Measurements from ENCODE around the gene CENPP. TPM values are rescaled to one million over a fixed set of nuclear protein-coding genes. Genes with fewer than 3 reads are reported as not detected.

The CENPP gene
- polyA plus RNA-seq, 2 donors = 2.2 to 3.6 TPM

GRCh38 chr9:92598382-92598781 is 272.6 kb downstream of the CENPP start:
- 79 to 81% methylated on average over 2 of the region's 2 CpGs for WGBS, 2 donors
- Histone ChIP-seq H3K4me1 (ENCODE audit: control insufficient read depth in 2 of 2, insufficient read depth in 2 of 2, low read length in 1 of 2) (peaks cover 5 to 17% of the 10 kb centered on the region in 2 donors), H3K9me3 (ENCODE audit: control insufficient read depth in 2 of 2, insufficient read depth in 1 of 2, low read depth in 1 of 2, low read length in 1 of 2) (no peaks in the 10 kb centered on the region), H3K4me3 (ENCODE audit: low read depth in 1 of 2, low read length in 2 of 2) (no peak overlapping the region), H3K36me3 (ENCODE audit: control insufficient read depth in 2 of 2, insufficient read depth in 2 of 2, low read length in 1 of 2) (no peaks in the 10 kb centered on the region), H3K27ac (ENCODE audit: low read depth in 2 of 2, low read length in 1 of 2) (peak overlapping the region in 1 of 2 donors; percentile 66), H3K27me3 (ENCODE audit: control insufficient read depth in 1 of 2, insufficient read depth in 2 of 2, low read length in 2 of 2) (no peaks in the 10 kb centered on the region)

- no peaks in the 10 kb centered on the region for H3K36me3 ChIP-seq (ENCODE audit: control insufficient read depth in 2 of 2, insufficient read depth in 2 of 2, low read length in 1 of 2)
- 40 to 60% methylated on average over 4 of the region's 4 CpGs for WGBS, 2 donors
- H3K4me1 ChIP-seq (ENCODE audit: control insufficient read depth in 2 of 2, insufficient read depth in 2 of 2, low read length in 1 of 2) = peaks cover 5 to 21% of the 10 kb centered on the region in 2 donors
- no peak overlapping the region for H3K4me3 ChIP-seq (ENCODE audit: low read depth in 1 of 2, low read length in 2 of 2)
- peaks cover 0 to 3% of the 10 kb centered on the region in 2 donors for H3K9me3 ChIP-seq (ENCODE audit: control insufficient read depth in 2 of 2, insufficient read depth in 1 of 2, low read depth in 1 of 2, low read length in 1 of 2)
- H3K27ac ChIP-seq (ENCODE audit: low read depth in 2 of 2, low read length in 1 of 2) = peak overlapping the region; percentile 81 to 88
- H3K27me3 ChIP-seq (ENCODE audit: control insufficient read depth in 1 of 2, insufficient read depth in 2 of 2, low read length in 2 of 2) = no peaks in the 10 kb centered on the region
Observed at GRCh38 chr9:92599938-92600461, 274.2 kb downstream of the CENPP start.

- Histone ChIP-seq H3K27ac (ENCODE audit: low read depth in 2 of 2, low read length in 1 of 2) (peak overlapping the region; percentile 81 to 89), H3K4me3 (ENCODE audit: low read depth in 1 of 2, low read length in 2 of 2) (no peak overlapping the region), H3K4me1 (ENCODE audit: control insufficient read depth in 2 of 2, insufficient read depth in 2 of 2, low read length in 1 of 2) (peaks cover 5 to 21% of the 10 kb centered on the region in 2 donors), H3K9me3 (ENCODE audit: control insufficient read depth in 2 of 2, insufficient read depth in 1 of 2, low read depth in 1 of 2, low read length in 1 of 2) (peaks cover 0 to 3% of the 10 kb centered on the region in 2 donors), H3K27me3 (ENCODE audit: control insufficient read depth in 1 of 2, insufficient read depth in 2 of 2, low read length in 2 of 2) (no peaks in the 10 kb centered on the region), H3K36me3 (ENCODE audit: control insufficient read depth in 2 of 2, insufficient read depth in 2 of 2, low read length in 1 of 2) (no peaks in the 10 kb centered on the region)
- WGBS, 2 donors = 52 to 61% methylated on average over 12 of the region's 12 CpGs
Observed at GRCh38 chr9:92600462-92601261, 274.9 kb downstream of the CENPP start.

GRCh38 chr9:92601451-92601850 is 275.7 kb downstream of the CENPP start:
- Histone ChIP-seq H3K27me3 (ENCODE audit: control insufficient read depth in 1 of 2, insufficient read depth in 2 of 2, low read length in 2 of 2) (no peaks in the 10 kb centered on the region), H3K4me1 (ENCODE audit: control insufficient read depth in 2 of 2, insufficient read depth in 2 of 2, low read length in 1 of 2) (peaks cover 5 to 21% of the 10 kb centered on the region in 2 donors), H3K36me3 (ENCODE audit: control insufficient read depth in 2 of 2, insufficient read depth in 2 of 2, low read length in 1 of 2) (no peaks in the 10 kb centered on the region), H3K27ac (ENCODE audit: low read depth in 2 of 2, low read length in 1 of 2) (peak overlapping the region; percentile 81), H3K9me3 (ENCODE audit: control insufficient read depth in 2 of 2, insufficient read depth in 1 of 2, low read depth in 1 of 2, low read length in 1 of 2) (peaks cover 0 to 3% of the 10 kb centered on the region in 2 donors), H3K4me3 (ENCODE audit: low read depth in 1 of 2, low read length in 2 of 2) (no peak overlapping the region)
- 82 to 86% methylated on average over 12 of the region's 12 CpGs for WGBS, 2 donors

GRCh38 chr9:92602413-92602812 is 276.7 kb downstream of the CENPP start:
- H3K27me3 ChIP-seq (ENCODE audit: control insufficient read depth in 1 of 2, insufficient read depth in 2 of 2, low read length in 2 of 2) = no peaks in the 10 kb centered on the region
- 86 to 90% methylated on average over 10 of the region's 10 CpGs for WGBS, 2 donors
- H3K36me3 ChIP-seq (ENCODE audit: control insufficient read depth in 2 of 2, insufficient read depth in 2 of 2, low read length in 1 of 2) = no peaks in the 10 kb centered on the region
- peaks cover 0 to 3% of the 10 kb centered on the region in 2 donors for H3K9me3 ChIP-seq (ENCODE audit: control insufficient read depth in 2 of 2, insufficient read depth in 1 of 2, low read depth in 1 of 2, low read length in 1 of 2)
- no peak overlapping the region for H3K27ac ChIP-seq (ENCODE audit: low read depth in 2 of 2, low read length in 1 of 2)
- H3K4me3 ChIP-seq (ENCODE audit: low read depth in 1 of 2, low read length in 2 of 2) = no peak overlapping the region
- H3K4me1 ChIP-seq (ENCODE audit: control insufficient read depth in 2 of 2, insufficient read depth in 2 of 2, low read length in 1 of 2) = peaks cover 5 to 21% of the 10 kb centered on the region in 2 donors

GRCh38 chr9:92603100-92603499 is 277.3 kb downstream of the CENPP start:
- Histone ChIP-seq H3K9me3 (ENCODE audit: control insufficient read depth in 2 of 2, insufficient read depth in 1 of 2, low read depth in 1 of 2, low read length in 1 of 2) (peaks cover 0 to 3% of the 10 kb centered on the region in 2 donors), H3K4me1 (ENCODE audit: control insufficient read depth in 2 of 2, insufficient read depth in 2 of 2, low read length in 1 of 2) (peaks cover 5 to 20% of the 10 kb centered on the region in 2 donors), H3K27me3 (ENCODE audit: control insufficient read depth in 1 of 2, insufficient read depth in 2 of 2, low read length in 2 of 2) (no peaks in the 10 kb centered on the region), H3K36me3 (ENCODE audit: control insufficient read depth in 2 of 2, insufficient read depth in 2 of 2, low read length in 1 of 2) (no peaks in the 10 kb centered on the region), H3K27ac (ENCODE audit: low read depth in 2 of 2, low read length in 1 of 2) (peak overlapping the region; percentile 14 to 53), H3K4me3 (ENCODE audit: low read depth in 1 of 2, low read length in 2 of 2) (no peak overlapping the region)
- 75 to 86% methylated on average over 5 of the region's 5 CpGs for WGBS, 2 donors

GRCh38 chr9:92603990-92604389 is 278.2 kb downstream of the CENPP start:
- H3K27ac ChIP-seq (ENCODE audit: low read depth in 2 of 2, low read length in 1 of 2) = no peak overlapping the region

GRCh38 chr9:92605224-92605623 is 279.5 kb downstream of the CENPP start:
- no peaks in the 10 kb centered on the region for H3K36me3 ChIP-seq (ENCODE audit: control insufficient read depth in 2 of 2, insufficient read depth in 2 of 2, low read length in 1 of 2)
- no peaks in the 10 kb centered on the region for H3K27me3 ChIP-seq (ENCODE audit: control insufficient read depth in 1 of 2, insufficient read depth in 2 of 2, low read length in 2 of 2)
- WGBS, 2 donors = 88 to 90% methylated on average over 5 of the region's 5 CpGs
- peaks cover 5 to 25% of the 10 kb centered on the region in 2 donors for H3K4me1 ChIP-seq (ENCODE audit: control insufficient read depth in 2 of 2, insufficient read depth in 2 of 2, low read length in 1 of 2)
- H3K9me3 ChIP-seq (ENCODE audit: control insufficient read depth in 2 of 2, insufficient read depth in 1 of 2, low read depth in 1 of 2, low read length in 1 of 2) = peaks cover 0 to 3% of the 10 kb centered on the region in 2 donors
- H3K27ac ChIP-seq (ENCODE audit: low read depth in 2 of 2, low read length in 1 of 2) = no peak overlapping the region
- no peak overlapping the region for H3K4me3 ChIP-seq (ENCODE audit: low read depth in 1 of 2, low read length in 2 of 2)

More at GRCh38 chr9:92603990-92604389, 278.2 kb downstream of the CENPP start:
- Histone ChIP-seq H3K4me1 (ENCODE audit: control insufficient read depth in 2 of 2, insufficient read depth in 2 of 2, low read length in 1 of 2) (peaks cover 5 to 20% of the 10 kb centered on the region in 2 donors), H3K4me3 (ENCODE audit: low read depth in 1 of 2, low read length in 2 of 2) (no peak overlapping the region), H3K27me3 (ENCODE audit: control insufficient read depth in 1 of 2, insufficient read depth in 2 of 2, low read length in 2 of 2) (no peaks in the 10 kb centered on the region), H3K9me3 (ENCODE audit: control insufficient read depth in 2 of 2, insufficient read depth in 1 of 2, low read depth in 1 of 2, low read length in 1 of 2) (peaks cover 0 to 3% of the 10 kb centered on the region in 2 donors), H3K36me3 (ENCODE audit: control insufficient read depth in 2 of 2, insufficient read depth in 2 of 2, low read length in 1 of 2) (no peaks in the 10 kb centered on the region)
- WGBS, 2 donors = 78 to 82% methylated on average over 5 of the region's 5 CpGs

- H3K27ac ChIP-seq (ENCODE audit: low read depth in 2 of 2, low read length in 1 of 2) = no peak overlapping the region
- no peaks in the 10 kb centered on the region for H3K27me3 ChIP-seq (ENCODE audit: control insufficient read depth in 1 of 2, insufficient read depth in 2 of 2, low read length in 2 of 2)
- 15 to 20% methylated on average over 2 of the region's 2 CpGs for WGBS, 2 donors
- H3K36me3 ChIP-seq (ENCODE audit: control insufficient read depth in 2 of 2, insufficient read depth in 2 of 2, low read length in 1 of 2) = peaks cover 5 to 8% of the 10 kb centered on the region in 2 donors
- no peak overlapping the region for H3K4me3 ChIP-seq (ENCODE audit: low read depth in 1 of 2, low read length in 2 of 2)
- H3K4me1 ChIP-seq (ENCODE audit: control insufficient read depth in 2 of 2, insufficient read depth in 2 of 2, low read length in 1 of 2) = peaks cover 6 to 22% of the 10 kb centered on the region in 2 donors
- peaks cover 0 to 3% of the 10 kb centered on the region in 2 donors for H3K9me3 ChIP-seq (ENCODE audit: control insufficient read depth in 2 of 2, insufficient read depth in 1 of 2, low read depth in 1 of 2, low read length in 1 of 2)
Observed at GRCh38 chr9:92607088-92607487, 281.3 kb downstream of the CENPP start.
